SH-SY5Y (cell line): ENCODE measurements around the gene IMMP2L.

Experiments used
- GATA2 ChIP-seq: IDR thresholded peaks from 2 replicates; pipeline ENCODE4 v1.6.1; 2011; ENCODE audit warnings: mild to moderate bottlenecking, low read depth, low read length
- GATA3 ChIP-seq: IDR thresholded peaks from 2 replicates; pipeline ENCODE4 v1.6.1; 2011; ENCODE audit warnings: low read depth, mild to moderate bottlenecking, low read length, moderate library complexity

DNA sequence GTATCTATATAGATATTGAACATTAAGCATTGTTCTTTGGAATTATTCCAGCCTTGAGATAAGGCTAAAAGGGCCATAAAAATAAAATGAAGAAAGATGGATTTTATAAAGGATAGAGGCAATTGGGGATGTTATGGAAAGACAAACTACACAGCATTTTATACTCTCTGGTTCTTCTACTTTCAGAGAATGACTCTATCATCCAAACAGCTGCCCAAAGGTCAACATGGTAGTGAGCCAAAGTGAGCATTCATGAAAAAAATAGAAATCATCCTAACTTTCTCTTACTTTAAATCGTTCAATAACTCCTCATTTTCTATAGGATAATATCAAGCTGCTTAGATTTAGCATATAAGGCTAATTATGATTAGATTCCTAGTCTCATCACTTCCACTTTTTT lies 25.2 kb downstream of the IMMP2L start:
- TF ChIP-seq GATA2: no peak
- TF ChIP-seq GATA3: no peak
